Activated CD4-positive, alpha-beta T cell treated with anti-CD3 and anti-CD28 coated beads, Interleukin-2, amount 10 ng/mL, durations not matched to agents 24 days and 14 days (primary cell): ENCODE data around the gene PLXNC1. TPM values are rescaled to one million over a fixed set of nuclear protein-coding genes. Genes with fewer than 3 reads are reported as not detected.

Experiments
- DNase-seq: peaks from one replicate; pipeline ENCODE4 v3.0.0; 2022
- H3K27ac Mint-ChIP-seq: one replicate; pipeline ENCODE4 v1.8.0; 2022; ENCODE audit warnings: mild to moderate bottlenecking, mixed read lengths
- H3K27me3 Mint-ChIP-seq: one replicate; pipeline ENCODE4 v1.8.0; 2022; ENCODE audit warnings: mixed read lengths
- H3K36me3 Mint-ChIP-seq: one replicate; pipeline ENCODE4 v1.8.0; 2022; ENCODE audit warnings: low read depth, mild to moderate bottlenecking, mixed read lengths
- H3K4me1 Mint-ChIP-seq: one replicate; pipeline ENCODE4 v1.8.0; 2021; ENCODE audit warnings: mixed read lengths
- H3K4me3 Mint-ChIP-seq: one replicate; pipeline ENCODE4 v1.8.0; 2022; ENCODE audit warnings: mild to moderate bottlenecking, moderate library complexity, mixed read lengths
- H3K9me3 Mint-ChIP-seq: one replicate; pipeline ENCODE4 v1.8.0; 2021; ENCODE audit warnings: mixed read lengths
- intact Hi-C: fragments of 100-400 bp; cut with micrococcal nuclease; formaldehyde crosslinking; loops from one replicate; pipeline ENCODE4 v1.15.1; 2023
- total RNA-seq: library from RNA; stranded (reverse); gene quantifications from 2 replicates; pipeline ENCODE4 v1.2.3, GENCODE V29; 2022

PLXNC1 gene
- total RNA-seq, 1 donor from 2014 or later, result 16.0 TPM

- H3K4me1 Mint-ChIP-seq, result peaks cover 16% of the 10 kb centered on the region
- H3K9me3 Mint-ChIP-seq, result peaks cover 8% of the 10 kb centered on the region
- H3K4me3 Mint-ChIP-seq, result no peak overlapping the region
- H3K27me3 Mint-ChIP-seq, result no peaks in the 10 kb centered on the region
- no peak for DNase-seq
- intact Hi-C loops, result no loop called here
- peaks cover 67% of the 10 kb centered on the region for H3K36me3 Mint-ChIP-seq
- H3K27ac Mint-ChIP-seq, result no peak overlapping the region
These were observed 91.8 kb downstream of the PLXNC1 start for GRCh38 chr12:94240171-94240570.

DNA sequence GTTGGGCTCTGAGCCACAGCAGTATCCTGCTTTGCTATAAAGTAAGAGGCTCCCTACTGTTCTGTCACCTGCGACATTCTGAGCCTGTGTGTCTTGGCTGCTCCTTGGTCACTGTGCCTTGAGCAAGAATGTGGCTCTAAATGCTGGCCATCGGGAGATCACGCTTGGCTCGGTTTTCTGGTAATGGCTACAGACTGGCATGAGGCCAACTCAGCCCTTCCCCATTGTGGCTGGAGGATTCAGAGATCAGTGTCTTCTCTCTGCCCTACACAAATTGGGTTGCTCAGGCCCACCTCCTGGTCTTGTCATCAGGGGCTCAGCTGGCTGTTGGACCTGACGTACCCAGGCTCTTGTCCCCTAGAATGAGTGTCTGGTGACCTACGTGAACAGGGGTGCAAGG is 94.5 kb downstream of the PLXNC1 start:
- Mint-ChIP-seq H3K4me1 (peaks cover 33% of the 10 kb centered on the region), H3K36me3 (peaks cover 72% of the 10 kb centered on the region), H3K4me3 (no peak overlapping the region), H3K27me3 (no peaks in the 10 kb centered on the region), H3K9me3 (peaks cover 8% of the 10 kb centered on the region), H3K27ac (no peak overlapping the region)
- intact Hi-C loops, result no loop called here
- DNase-seq, result no peak

DNA sequence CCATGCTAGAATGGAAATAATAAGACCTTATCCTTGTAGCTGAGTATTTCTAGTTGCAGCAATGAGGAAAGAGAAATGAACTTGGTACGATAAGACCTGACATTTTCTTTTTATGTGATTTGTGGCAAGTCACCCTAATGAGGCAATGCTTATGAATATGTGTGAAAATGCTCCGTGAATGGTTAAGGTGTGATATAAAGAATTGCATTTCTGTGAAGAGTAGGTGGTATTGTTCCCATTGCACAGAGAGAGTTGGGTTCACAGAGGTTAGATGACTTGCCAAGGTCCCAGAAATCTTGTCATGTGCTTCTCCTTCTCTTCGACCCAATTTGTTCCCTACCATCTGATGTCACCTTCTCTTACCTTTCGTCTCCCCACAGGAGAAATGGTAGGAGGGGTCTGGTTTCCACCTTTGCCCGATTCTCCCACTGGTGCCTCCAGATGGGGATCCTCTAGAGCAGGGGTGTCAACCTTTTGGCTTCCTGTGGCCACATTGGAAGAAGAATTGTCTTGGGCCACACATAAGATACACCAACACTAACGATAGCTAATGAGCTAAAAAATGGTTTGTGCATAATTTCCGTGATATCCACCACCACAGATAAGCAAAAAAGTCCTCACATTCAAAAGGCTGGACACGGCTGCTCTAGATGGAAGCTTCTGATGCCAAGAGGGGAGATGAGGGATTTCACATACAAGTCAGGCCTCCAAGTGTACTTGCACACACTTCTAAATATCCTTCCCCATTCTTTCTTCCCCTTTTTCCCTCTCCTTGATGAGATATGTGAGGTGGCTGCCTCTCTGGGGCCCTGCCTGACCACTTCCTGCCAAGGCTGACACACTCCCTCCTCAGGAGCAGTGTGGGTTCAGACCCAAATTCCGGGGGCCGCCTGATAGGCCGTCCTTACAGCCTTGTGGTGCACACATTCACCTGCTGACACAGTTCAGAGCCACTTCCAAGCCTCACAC is 96.1 kb downstream of the PLXNC1 start:
- Mint-ChIP-seq H3K27ac (peak overlapping the region; percentile 77), H3K9me3 (peaks cover 8% of the 10 kb centered on the region), H3K4me1 (peaks cover 33% of the 10 kb centered on the region), H3K36me3 (peaks cover 79% of the 10 kb centered on the region), H3K4me3 (peak overlapping the region; percentile 53), H3K27me3 (no peaks in the 10 kb centered on the region)
- DNase-seq, result peak; percentile 80
- intact Hi-C loops, result loop anchor here (1.0 to 2.0 kb wide), 2 partner anchors 18 to 36 kb away; no protein-coding TSS in a partner anchor

- Mint-ChIP-seq H3K9me3 (peaks cover 4% of the 10 kb centered on the region), H3K27me3 (no peaks in the 10 kb centered on the region), H3K36me3 (peaks cover 76% of the 10 kb centered on the region), H3K4me3 (no peak overlapping the region), H3K27ac (peak overlapping the region; percentile 5), H3K4me1 (peaks cover 33% of the 10 kb centered on the region)
- DNase-seq, result no peak
- intact Hi-C loops, result loop anchor here (2.0 kb wide), 1 partner anchor 17 kb away; no protein-coding TSS in a partner anchor
These were observed 97.4 kb downstream of the PLXNC1 start for GRCh38 chr12:94245631-94246383.

DNA sequence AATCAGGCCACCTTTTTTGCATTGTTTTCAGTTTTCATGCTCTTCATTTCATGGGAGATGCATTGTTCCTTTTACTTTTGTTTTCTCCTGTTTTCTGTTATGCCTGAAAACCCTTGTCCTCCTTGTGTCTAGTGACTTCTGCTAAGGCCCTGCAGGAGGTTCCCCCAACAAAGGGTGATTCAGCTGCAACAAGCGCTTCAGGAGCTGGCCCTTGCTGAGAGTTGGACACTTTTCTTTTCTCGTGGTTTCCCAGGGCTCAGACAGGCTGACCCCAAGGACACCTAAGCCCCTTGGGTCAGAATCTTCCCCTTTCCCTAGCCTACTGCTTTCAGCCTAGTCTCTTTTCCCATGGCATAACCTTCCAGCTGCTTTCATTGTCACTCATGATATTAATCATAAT is 98.9 kb downstream of the PLXNC1 start:
- Mint-ChIP-seq H3K4me3 (no peak overlapping the region), H3K27me3 (no peaks in the 10 kb centered on the region), H3K27ac (no peak overlapping the region), H3K9me3 (peaks cover 4% of the 10 kb centered on the region), H3K4me1 (peaks cover 33% of the 10 kb centered on the region), H3K36me3 (peaks cover 70% of the 10 kb centered on the region)
- intact Hi-C loops, result no loop called here
- no peak for DNase-seq

GRCh38 chr12:94248582-94248981 is 100.2 kb downstream of the PLXNC1 start:
- intact Hi-C loops, result no loop called here
- no peak overlapping the region for H3K4me3 Mint-ChIP-seq

GRCh38 chr12:94250130-94250529 is 101.8 kb downstream of the PLXNC1 start:
- Mint-ChIP-seq H3K4me1 (peaks cover 18% of the 10 kb centered on the region), H3K36me3 (peaks cover 70% of the 10 kb centered on the region), H3K4me3 (no peak overlapping the region), H3K9me3 (no peaks in the 10 kb centered on the region), H3K27me3 (no peaks in the 10 kb centered on the region), H3K27ac (no peak overlapping the region)
- DNase-seq, result no peak
- intact Hi-C loops, result no loop called here

More at GRCh38 chr12:94248582-94248981, 100.2 kb downstream of the PLXNC1 start:
- Mint-ChIP-seq H3K36me3 (peaks cover 72% of the 10 kb centered on the region), H3K27ac (no peak overlapping the region), H3K27me3 (no peaks in the 10 kb centered on the region), H3K9me3 (peaks cover 4% of the 10 kb centered on the region), H3K4me1 (peaks cover 33% of the 10 kb centered on the region)
- DNase-seq, result no peak

- Mint-ChIP-seq H3K27ac (no peak overlapping the region), H3K9me3 (peaks cover 4% of the 10 kb centered on the region), H3K36me3 (peaks cover 55% of the 10 kb centered on the region), H3K27me3 (no peaks in the 10 kb centered on the region), H3K4me3 (no peak overlapping the region), H3K4me1 (peaks cover 3% of the 10 kb centered on the region)
- no peak for DNase-seq
- intact Hi-C loops, result no loop called here
These were observed 105.9 kb downstream of the PLXNC1 start for GRCh38 chr12:94254270-94254669.

- Mint-ChIP-seq H3K4me3 (no peak overlapping the region), H3K9me3 (peaks cover 4% of the 10 kb centered on the region), H3K4me1 (peaks cover 3% of the 10 kb centered on the region), H3K36me3 (peaks cover 51% of the 10 kb centered on the region), H3K27ac (no peak overlapping the region), H3K27me3 (no peaks in the 10 kb centered on the region)
- intact Hi-C loops, result no loop called here
- no peak for DNase-seq
These were observed 106.6 kb downstream of the PLXNC1 start for GRCh38 chr12:94255006-94255405.

DNA sequence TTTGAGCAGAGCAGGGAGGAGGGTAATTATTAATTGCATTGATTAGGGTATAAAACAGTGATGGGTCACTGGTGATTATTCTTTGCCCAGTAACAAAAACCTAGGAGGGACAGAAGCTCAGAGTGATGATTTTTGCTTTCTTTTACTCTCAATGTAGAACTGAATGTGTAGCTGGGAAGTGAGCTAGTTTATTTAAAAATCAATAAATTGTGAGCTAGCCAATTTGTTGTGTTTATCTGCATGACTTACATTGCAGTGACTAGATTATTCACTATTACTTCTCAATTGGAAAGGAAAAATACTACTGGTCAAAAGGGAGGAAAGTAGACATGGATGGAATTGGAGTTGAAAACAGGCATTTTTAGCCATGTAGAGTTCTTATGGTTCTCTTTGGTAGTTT is 107.1 kb downstream of the PLXNC1 start:
- peaks cover 3% of the 10 kb centered on the region for H3K4me1 Mint-ChIP-seq
- peaks cover 4% of the 10 kb centered on the region for H3K9me3 Mint-ChIP-seq
- no peaks in the 10 kb centered on the region for H3K27me3 Mint-ChIP-seq
- H3K4me3 Mint-ChIP-seq, result no peak overlapping the region
- H3K36me3 Mint-ChIP-seq, result peaks cover 50% of the 10 kb centered on the region
- intact Hi-C loops, result no loop called here
- DNase-seq, result no peak
- no peak overlapping the region for H3K27ac Mint-ChIP-seq

- Mint-ChIP-seq H3K27ac (no peak overlapping the region), H3K9me3 (peaks cover 4% of the 10 kb centered on the region), H3K36me3 (peaks cover 55% of the 10 kb centered on the region)
These were observed 110.2 kb downstream of the PLXNC1 start for GRCh38 chr12:94258593-94258992.

DNA sequence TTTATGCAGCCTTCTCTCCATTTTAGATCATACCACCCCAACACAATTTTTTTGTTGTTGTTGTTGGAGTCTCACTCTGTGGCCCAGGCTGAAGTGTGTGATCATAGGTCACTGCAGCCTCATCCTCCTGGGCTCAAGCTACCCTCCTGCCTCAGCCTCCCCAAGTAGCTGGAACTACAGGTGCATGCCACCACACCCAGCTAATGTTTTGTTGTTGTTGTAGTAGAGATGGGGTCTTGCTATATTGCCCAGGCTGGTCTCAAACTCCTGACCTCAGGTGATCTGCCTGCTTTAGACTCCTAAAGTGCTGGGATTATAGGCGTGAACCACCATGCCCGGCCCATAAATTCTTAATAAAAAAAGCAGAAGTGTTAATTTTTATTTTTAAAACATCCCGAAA is 111.6 kb downstream of the PLXNC1 start:
- H3K4me1 Mint-ChIP-seq, result peaks cover 28% of the 10 kb centered on the region
- no peak for DNase-seq
- no peak overlapping the region for H3K4me3 Mint-ChIP-seq
- H3K27me3 Mint-ChIP-seq, result no peaks in the 10 kb centered on the region
- no peak overlapping the region for H3K27ac Mint-ChIP-seq
- H3K36me3 Mint-ChIP-seq, result peaks cover 55% of the 10 kb centered on the region
- H3K9me3 Mint-ChIP-seq, result peaks cover 4% of the 10 kb centered on the region
- intact Hi-C loops, result loop anchor here (5.0 kb wide), 2 partner anchors 167 to 382 kb away; no protein-coding TSS in a partner anchor

More at GRCh38 chr12:94258593-94258992, 110.2 kb downstream of the PLXNC1 start:
- no peak for DNase-seq
- intact Hi-C loops, result no loop called here
- no peaks in the 10 kb centered on the region for H3K27me3 Mint-ChIP-seq
- peaks cover 21% of the 10 kb centered on the region for H3K4me1 Mint-ChIP-seq
- H3K4me3 Mint-ChIP-seq, result no peak overlapping the region

- intact Hi-C loops, result loop anchor here (5.0 kb wide), 2 partner anchors 167 to 382 kb away; no protein-coding TSS in a partner anchor
- Mint-ChIP-seq H3K27ac (no peak overlapping the region), H3K4me1 (peaks cover 28% of the 10 kb centered on the region), H3K9me3 (peaks cover 3% of the 10 kb centered on the region), H3K27me3 (no peaks in the 10 kb centered on the region), H3K36me3 (peaks cover 56% of the 10 kb centered on the region), H3K4me3 (no peak overlapping the region)
- DNase-seq, result no peak
These were observed 112.3 kb downstream of the PLXNC1 start for GRCh38 chr12:94260717-94261116.

DNA sequence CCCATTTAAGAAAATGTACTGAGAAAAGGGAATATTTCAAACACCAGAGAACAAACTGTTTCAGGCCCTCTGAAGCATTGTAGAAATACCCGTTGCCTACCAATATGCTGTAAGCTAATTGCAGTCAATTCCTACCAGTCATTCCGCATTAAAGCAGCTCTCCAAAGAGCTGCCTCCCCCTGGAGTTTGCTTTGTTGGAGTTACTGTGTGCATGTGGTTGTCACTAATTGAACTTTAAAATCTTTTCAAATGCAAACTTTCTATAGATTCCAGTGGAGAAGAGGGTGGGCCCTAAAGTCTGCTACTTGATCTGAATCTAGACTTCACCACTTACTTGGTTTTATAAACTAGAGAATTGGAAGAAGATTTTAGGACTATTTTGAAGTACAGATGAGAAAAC is 112.7 kb downstream of the PLXNC1 start:
- H3K36me3 Mint-ChIP-seq, result peaks cover 56% of the 10 kb centered on the region

More for the DNA sequence above, 112.7 kb downstream of the PLXNC1 start:
- Mint-ChIP-seq H3K27me3 (no peaks in the 10 kb centered on the region), H3K27ac (no peak overlapping the region), H3K4me1 (peaks cover 30% of the 10 kb centered on the region), H3K9me3 (no peaks in the 10 kb centered on the region), H3K4me3 (no peak overlapping the region)
- no peak for DNase-seq
- intact Hi-C loops, result loop anchor here (5.0 kb wide), 2 partner anchors 166 to 381 kb away; no protein-coding TSS in a partner anchor
